ENCODE measurements around the gene FLNA. TPM values are rescaled to one million over a fixed set of nuclear protein-coding genes. Genes with fewer than 3 reads are reported as not detected.

FLNA gene
- total and polyA plus RNA-seq, 9 of the 15 experiments (the other 6 are each of a cell fraction or from before 2014, with no cell fraction given): 6.2 to 735 (median 135) TPM

DNA sequence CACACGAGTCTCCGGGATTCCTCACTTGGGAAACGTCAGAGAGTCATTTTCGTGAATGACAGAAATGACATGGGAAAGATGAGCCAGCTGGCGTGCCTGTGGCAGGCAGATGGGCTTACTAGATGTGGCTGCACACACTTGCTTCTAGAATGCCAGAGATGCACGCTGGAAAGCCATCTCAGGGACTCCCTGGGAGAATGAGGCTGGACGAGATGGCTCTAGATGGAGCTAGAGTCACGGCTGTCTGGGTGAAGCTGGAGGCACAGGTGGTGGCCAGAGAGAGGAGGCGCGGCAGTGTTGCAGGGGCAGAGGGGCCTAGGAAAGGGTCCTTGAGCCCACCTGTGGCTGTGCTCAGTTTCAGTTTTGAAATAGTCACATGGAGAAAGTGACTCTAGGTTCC is 52.8 kb downstream of the FLNA start:
- Histone ChIP-seq H3K79me2 (ENCODE audit: control insufficient read depth, insufficient read depth, low read length) (no peaks in the 10 kb centered on the region), H3K9me1 (ENCODE audit: control insufficient read depth, insufficient read depth, low read length) (no peaks in the 10 kb centered on the region), H2AFZ (ENCODE audit: low read depth, low read length) (no peak overlapping the region), H3K36me3 (ENCODE audit: control insufficient read depth, insufficient read depth, low read length) (no peaks in the 10 kb centered on the region), H4K20me1 (replicated peaks; ENCODE audit: control insufficient read depth, insufficient read depth, low read length) (no peaks in the 10 kb centered on the region), H3K27ac (ENCODE audit: extremely low read depth, low read depth, low read length) (no peak overlapping the region), H3K4me3 (no peak overlapping the region), H3K9ac (ENCODE audit: insufficient read depth in 1 of 2, low read depth in 2 of 2, low read length in 2 of 2) (no peak overlapping the region), H3K9me3 (replicated peaks; ENCODE audit: control insufficient read depth, insufficient read depth, low read depth, low read length) (no peaks in the 10 kb centered on the region), H3K4me2 (ENCODE audit: insufficient read depth, low read length) (no peak overlapping the region), H3K27me3 (ENCODE audit: control insufficient read depth in 2 of 2, insufficient read depth in 2 of 2, low read length in 2 of 2) (peaks cover 28 to 60% of the 10 kb centered on the region in 2 experiments), H3K4me1 (replicated peaks in 1 of 2; ENCODE audit: control insufficient read depth in 2 of 2, insufficient read depth in 2 of 2, low read length in 2 of 2) (no peaks in the 10 kb centered on the region; a peak in 1 of 5 replicates)
- ATAC-seq: peak; percentile 76
- POLR2A ChIA-PET: interaction anchor here (1.0 to 1.5 kb wide), 2 partner anchors 9 to 10 kb away, joined by 3 read pairs; no protein-coding TSS in a partner anchor
- no peak for FAIRE-seq
- CTCF ChIA-PET (ENCODE audit: low intra/inter-chr PET ratio): no interaction called here
- intact Hi-C loops (cut with micrococcal nuclease) (no loop called here), in situ Hi-C loops (cut with MboI) (loop anchor here (25.0 kb wide), 1 partner anchor 109 kb away; the partner anchor contains the start of gene OPN1MW2)
- 2% methylated on average over 5 of the region's 10 CpGs for WGBS (ENCODE audit: insufficient coverage, low coverage, missing lambda C conversion rate)
- peak in 2 of 4 experiments; percentile 17 to 44 for DNase-seq (ENCODE audit: extremely low read depth in 1 of 4, low spot score in 3 of 4)
- TF ChIP-seq MAFF (IDR thresholded peaks at IDR 0.05; ENCODE audit: low read length): no peak
- TF ChIP-seq GATAD2A (IDR thresholded peaks at IDR 0.05): no peak
- TF ChIP-seq RCOR1 (IDR thresholded peaks at IDR 0.05; ENCODE audit: borderline replicate concordance in 1 of 2, low read depth in 2 of 2, low read length in 2 of 2): no peak
- TF ChIP-seq WHSC1 (IDR thresholded peaks at IDR 0.05; ENCODE audit: low read length): no peak
- TF ChIP-seq SP1 (CRISPR knock-in tag; IDR thresholded peaks at IDR 0.05): no peak
- TF ChIP-seq, protein P1, sequence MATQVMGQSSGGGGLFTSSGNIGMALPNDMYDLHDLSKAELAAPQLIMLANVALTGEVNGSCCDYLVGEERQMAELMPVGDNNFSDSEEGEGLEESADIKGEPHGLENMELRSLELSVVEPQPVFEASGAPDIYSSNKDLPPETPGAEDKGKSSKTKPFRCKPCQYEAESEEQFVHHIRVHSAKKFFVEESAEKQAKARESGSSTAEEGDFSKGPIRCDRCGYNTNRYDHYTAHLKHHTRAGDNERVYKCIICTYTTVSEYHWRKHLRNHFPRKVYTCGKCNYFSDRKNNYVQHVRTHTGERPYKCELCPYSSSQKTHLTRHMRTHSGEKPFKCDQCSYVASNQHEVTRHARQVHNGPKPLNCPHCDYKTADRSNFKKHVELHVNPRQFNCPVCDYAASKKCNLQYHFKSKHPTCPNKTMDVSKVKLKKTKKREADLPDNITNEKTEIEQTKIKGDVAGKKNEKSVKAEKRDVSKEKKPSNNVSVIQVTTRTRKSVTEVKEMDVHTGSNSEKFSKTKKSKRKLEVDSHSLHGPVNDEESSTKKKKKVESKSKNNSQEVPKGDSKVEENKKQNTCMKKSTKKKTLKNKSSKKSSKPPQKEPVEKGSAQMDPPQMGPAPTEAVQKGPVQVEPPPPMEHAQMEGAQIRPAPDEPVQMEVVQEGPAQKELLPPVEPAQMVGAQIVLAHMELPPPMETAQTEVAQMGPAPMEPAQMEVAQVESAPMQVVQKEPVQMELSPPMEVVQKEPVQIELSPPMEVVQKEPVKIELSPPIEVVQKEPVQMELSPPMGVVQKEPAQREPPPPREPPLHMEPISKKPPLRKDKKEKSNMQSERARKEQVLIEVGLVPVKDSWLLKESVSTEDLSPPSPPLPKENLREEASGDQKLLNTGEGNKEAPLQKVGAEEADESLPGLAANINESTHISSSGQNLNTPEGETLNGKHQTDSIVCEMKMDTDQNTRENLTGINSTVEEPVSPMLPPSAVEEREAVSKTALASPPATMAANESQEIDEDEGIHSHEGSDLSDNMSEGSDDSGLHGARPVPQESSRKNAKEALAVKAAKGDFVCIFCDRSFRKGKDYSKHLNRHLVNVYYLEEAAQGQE (IDR thresholded peaks at IDR 0.05; ENCODE audit: borderline replicate concordance): peak; percentile 9; the same call in 1 of the 2 replicates
- TF ChIP-seq, protein P1 (CRISPR knock-in tag; IDR thresholded peaks at IDR 0.05; ENCODE audit: low read depth): no peak
- no peak for TF ChIP-seq DIDO1 (tag; IDR thresholded peaks at IDR 0.05; ENCODE audit: low read depth)
- TF ChIP-seq PHB (CRISPR knock-in tag; IDR thresholded peaks at IDR 0.05): no peak
- TF ChIP-seq CCAR2 (IDR thresholded peaks at IDR 0.05; ENCODE audit: low read depth, low read length): no peak
- TF ChIP-seq, protein P2, sequence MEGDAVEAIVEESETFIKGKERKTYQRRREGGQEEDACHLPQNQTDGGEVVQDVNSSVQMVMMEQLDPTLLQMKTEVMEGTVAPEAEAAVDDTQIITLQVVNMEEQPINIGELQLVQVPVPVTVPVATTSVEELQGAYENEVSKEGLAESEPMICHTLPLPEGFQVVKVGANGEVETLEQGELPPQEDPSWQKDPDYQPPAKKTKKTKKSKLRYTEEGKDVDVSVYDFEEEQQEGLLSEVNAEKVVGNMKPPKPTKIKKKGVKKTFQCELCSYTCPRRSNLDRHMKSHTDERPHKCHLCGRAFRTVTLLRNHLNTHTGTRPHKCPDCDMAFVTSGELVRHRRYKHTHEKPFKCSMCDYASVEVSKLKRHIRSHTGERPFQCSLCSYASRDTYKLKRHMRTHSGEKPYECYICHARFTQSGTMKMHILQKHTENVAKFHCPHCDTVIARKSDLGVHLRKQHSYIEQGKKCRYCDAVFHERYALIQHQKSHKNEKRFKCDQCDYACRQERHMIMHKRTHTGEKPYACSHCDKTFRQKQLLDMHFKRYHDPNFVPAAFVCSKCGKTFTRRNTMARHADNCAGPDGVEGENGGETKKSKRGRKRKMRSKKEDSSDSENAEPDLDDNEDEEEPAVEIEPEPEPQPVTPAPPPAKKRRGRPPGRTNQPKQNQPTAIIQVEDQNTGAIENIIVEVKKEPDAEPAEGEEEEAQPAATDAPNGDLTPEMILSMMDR (IDR thresholded peaks at IDR 0.05 in 2 of 3, conservative IDR thresholded peaks at IDR 0.05 in 1 of 3; ENCODE audit: insufficient read depth in 2 of 3, low read depth in 1 of 3, low read length in 3 of 3): peak; percentile 23 to 50 (median 44); a peak in 3 of 6 replicates
- no TSS peak for BruUV-seq (replicated peaks)
